Measurements from ENCODE around the gene PLCG2.
"Not testable (repeated sequence)": the region's sequence is repeated elsewhere in the genome, so short reads cannot be mapped to it uniquely, and the experiment has no call there.

PLCG2 gene

GRCh38 chr16:81778861-81779535, at the start of gene PLCG2:
TSS of gene PLCG2 (plus strand) at chr16:81779291. CDS start at chr16:81785990, 6,699 bp downstream.
- peak; percentile 65 for DNase-seq

- peak; percentile 32 for DNase-seq
Measured at GRCh38 chr16:81729451-81729850, 49.6 kb upstream of the PLCG2 start.

DNA sequence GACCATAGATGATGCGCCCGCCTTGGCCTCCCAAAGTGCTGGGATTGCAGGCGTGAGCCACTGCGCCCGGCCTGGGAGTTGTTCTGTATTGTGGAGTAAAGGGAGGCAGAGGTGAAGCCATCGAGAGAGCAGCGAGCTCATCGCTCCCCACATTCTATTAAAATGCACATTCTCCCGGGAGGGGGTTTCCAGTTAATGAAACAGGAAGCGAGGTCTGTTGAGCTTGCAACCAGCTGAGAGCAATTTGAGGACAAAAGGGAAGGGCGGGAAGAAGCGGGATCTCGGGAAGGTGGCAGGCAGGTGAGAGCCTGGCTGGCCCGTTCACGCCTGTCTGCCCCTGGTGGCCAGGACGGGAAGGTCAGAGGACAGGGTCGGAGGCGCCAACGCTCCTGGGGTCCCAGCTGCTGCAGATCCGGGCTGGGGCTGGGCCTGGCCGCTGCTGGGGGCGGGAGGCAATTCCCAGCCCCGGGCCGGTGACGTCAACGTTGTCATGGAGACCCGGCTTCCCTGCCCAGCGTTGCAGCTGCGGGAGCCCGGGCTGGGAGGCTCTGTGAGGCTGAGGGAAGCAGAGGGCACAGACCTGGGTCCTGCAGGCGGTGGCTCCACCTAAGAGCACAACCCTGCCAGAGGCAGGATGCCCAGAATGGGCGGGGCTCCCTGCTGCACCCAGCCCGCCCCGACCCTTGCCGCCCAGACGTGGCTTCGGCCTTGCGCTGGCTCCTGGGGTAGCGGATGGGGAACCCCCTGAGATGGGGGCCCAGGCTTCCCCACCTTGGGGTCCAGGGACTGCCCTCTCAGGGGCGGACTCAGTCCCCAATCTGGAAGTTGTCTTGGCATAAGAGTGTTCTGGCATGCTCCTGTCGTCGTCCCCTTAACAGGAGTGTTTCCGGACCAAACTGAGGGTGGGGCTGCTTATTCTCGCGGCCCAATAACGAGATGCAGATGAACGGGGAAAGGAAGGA, 48.7 kb upstream of the PLCG2 start:
- DNase-seq: peak; percentile 93

- DNase-seq: no peak
Measured at GRCh38 chr16:81731649-81732048, 47.4 kb upstream of the PLCG2 start.

- DNase-seq: no peak
Measured at GRCh38 chr16:81732699-81733098, 46.4 kb upstream of the PLCG2 start.

DNA sequence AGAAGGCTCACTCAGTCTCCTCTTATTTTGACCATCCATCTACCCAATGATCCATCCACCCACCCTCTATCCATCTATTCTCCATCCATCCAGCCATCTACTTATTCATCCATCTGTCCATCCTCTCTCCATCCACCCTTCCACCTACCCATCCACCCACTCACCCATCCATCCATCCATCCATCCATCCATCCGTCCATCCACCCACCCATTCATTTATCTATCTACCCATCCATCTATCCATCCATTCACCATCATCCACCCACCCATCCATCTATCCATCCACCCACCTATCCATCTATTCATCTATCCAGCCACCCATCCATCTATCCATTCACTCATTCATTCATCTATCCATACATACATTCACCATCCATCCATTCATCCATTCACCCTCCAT, 45.8 kb upstream of the PLCG2 start:
- DNase-seq: no peak

- DNase-seq: no peak
Measured at GRCh38 chr16:81734632-81735434, 44.3 kb upstream of the PLCG2 start.

- DNase-seq: peak; percentile 85
Measured at GRCh38 chr16:81737885-81738536, 41.1 kb upstream of the PLCG2 start.

DNA sequence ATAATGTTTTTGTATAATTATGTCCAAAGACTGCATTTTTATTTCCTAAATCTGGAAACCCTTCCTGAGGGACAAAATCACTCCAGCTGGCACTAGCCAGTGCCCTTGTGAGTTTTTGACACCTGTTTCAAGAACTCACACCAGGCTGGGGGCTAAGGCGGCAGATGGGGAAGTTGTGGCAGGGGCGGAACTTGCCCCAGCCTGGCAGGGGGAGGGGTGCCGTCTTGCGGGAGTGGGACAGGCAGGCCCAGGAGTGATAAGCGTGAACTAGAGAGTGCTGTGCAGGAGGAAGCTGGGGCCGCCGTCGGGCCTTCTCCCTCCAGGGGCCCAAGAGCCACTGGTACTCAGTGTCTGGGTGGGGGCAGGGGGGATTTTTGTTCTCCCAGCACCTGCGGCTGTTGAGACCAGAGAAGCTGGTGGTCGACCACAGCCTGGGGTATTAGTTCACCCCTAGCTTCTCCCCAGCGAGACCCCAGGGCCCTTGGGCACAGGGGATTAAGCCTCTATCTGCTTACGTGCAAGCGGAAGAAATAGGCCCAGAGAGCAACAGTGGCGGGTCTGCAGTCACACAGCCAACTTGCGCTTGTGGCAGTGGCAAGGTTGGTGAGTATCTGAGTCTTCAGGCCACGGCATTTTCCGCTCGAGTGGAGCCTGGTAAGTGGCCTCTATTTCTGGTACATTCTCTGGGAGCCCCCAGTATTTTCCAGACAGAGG, 40.2 kb upstream of the PLCG2 start:
- no peak for DNase-seq

DNA sequence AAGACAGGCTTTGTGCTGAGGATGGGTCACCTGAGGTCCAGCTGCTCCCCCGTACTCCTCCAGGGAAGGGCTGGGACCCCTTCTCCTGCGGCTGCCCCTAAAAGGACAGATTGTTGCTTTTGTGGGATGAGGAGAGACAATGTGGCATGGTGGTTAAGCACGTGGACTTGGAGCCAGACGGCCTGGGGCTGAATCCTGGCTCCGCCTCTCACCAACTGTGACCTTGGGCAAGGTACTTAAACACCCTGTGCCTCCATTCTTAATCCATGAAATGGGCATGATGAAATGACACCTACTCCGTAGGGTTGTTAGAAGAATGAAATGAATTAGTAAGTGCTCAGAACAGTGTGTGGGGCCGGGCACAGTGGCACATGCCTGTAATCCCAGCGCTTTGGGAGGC, 39.6 kb upstream of the PLCG2 start:
- no peak for DNase-seq

GRCh38 chr16:81740169-81740568, 38.9 kb upstream of the PLCG2 start:
- no peak for DNase-seq

DNA sequence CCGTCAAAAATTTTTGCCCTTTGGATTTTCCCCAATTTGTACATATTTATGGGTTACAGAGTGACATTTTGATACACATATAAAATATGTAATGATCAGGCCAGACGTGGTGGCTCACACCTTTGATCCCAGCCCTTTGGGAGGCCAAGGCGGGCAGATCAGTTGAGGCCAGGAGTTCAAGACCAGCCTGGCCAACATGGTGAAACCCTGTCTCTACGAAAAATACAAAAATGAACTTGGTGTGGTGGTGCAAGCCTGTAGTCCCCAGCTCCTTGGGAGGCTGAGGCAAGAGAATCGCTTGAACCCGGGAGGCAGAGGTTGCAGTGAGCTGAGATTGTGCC, 37.7 kb upstream of the PLCG2 start:
- not testable (repeated sequence) for DNase-seq

- DNase-seq: no peak
Measured at GRCh38 chr16:81744385-81744784, 34.7 kb upstream of the PLCG2 start.

GRCh38 chr16:81744911-81745310, 34.2 kb upstream of the PLCG2 start:
- DNase-seq: no peak

DNA sequence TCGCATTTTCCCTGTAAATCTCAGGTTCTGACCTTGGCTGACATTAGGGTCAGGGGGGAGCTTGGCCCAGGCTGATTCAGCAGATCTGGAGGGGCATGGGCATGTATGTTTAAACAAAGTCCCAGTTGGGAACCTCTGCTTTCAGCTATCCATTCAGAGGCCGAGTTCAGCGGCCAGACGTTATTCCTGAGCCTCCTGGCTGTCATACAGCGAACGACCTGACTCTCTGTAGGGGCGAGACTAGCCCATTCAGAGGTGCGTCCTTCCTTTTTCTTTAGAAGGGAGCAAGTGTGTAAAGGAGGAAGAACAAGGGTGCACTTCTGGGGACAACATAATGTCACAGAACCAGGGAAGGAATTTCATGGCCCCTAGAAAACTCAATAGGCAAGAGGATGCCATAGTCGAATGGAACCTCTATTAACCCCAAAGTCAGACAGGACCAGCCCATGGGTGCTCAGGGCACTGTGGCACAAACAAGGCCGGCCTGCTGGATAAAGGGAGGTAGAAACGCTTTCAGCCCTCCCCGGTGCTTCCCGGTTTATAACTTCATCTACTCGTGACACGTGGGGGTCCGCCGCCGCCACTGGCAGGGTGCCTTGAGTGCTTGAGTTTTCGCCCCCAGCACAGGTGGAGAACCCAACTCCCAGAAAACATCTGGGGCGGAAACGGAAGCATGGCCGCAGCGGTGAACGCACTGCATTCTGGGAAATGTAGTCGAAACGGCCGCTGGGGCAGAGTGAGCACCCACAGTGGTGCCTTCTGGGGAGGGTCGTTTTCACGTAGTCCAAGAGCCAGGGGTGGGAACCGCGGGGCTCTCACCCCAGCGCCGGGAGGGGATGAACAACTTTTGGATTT, 33.2 kb upstream of the PLCG2 start:
- DNase-seq: peak; percentile 79

DNA sequence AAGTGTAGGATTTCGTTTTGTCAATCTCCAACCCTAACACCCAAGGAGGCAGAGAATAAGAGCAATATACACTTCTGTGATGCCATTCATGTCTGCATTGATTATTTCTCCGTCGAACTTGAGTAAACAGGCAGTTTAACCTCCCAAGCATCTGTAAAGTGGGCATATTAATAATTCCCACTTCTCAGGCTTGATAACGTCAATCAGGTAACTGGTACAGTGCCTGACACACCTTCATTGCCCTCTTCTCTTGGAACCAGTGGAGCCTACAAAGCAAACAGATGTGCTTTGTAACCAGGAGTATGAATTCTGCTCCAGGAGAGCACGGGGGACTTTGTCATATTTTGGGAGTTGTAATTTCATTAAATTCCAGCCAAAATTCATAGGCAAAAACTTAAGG, 32.5 kb upstream of the PLCG2 start:
- no peak for DNase-seq

DNA sequence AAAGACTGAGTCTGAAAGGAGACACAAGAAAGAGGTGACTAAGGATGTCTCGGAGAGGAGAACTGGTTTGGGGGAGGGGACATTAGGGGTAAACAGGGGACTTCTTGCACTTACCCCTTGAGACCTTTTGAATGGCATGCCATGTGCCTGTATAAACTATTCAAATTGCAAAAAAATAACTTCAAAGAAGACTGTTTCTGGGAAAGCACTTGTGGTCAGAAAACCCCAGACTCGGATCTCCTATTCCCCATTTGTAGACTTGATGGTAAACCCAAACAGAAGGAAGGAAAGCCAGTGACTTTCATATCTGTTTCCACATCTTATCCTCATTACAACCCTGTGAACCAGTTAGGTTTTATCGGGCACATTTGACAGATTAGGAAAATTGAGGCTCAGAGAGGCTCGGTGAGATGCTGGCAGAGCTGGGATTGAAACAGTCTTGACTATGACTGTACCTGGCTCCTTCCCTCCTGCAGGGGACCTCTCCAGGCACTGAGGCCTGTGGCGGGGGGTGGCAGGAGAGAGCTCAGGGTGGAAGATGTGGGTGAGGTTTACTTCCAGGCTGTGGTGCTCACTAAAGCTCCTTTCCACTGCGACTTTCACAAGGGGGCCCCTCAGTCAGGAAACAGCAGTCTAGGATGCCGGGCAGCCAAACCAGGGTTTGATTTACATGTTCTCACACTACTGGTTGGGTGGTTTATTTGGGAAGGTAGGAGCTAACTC, 30.5 kb upstream of the PLCG2 start:
- DNase-seq: no peak

DNA sequence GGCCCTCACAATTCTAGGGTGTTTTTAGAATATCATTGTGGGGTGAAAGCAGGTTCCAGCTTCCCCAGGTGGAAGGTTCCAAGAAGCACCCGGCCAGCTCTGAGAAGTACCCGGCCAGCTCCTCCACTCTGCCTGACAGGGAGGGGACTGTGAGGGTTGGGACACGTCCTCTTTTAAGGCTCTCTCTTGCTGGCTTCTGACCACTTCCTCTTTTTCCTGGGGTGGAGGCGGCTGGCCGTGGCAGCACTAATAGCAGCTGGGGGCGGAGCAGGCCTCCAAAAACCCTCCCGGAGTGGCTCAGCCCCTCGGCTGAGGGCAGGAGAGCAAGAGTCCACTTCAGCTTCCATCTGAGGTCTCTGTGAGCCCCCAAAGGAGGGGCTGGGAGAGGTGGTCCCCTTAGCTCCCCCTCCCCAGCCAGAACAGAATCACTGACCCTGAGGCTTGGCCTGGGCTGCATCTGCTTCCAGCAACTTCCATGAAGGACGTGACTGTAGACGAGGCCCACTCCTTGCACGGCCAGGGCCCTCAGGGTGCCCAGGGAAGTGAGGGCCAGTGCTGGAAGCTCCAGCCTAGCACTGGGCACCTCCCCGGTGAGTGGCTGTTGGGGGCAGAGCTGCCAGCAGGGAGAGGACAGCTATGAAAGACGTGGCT, 26.7 kb upstream of the PLCG2 start:
- peak; percentile 57 for DNase-seq

DNA sequence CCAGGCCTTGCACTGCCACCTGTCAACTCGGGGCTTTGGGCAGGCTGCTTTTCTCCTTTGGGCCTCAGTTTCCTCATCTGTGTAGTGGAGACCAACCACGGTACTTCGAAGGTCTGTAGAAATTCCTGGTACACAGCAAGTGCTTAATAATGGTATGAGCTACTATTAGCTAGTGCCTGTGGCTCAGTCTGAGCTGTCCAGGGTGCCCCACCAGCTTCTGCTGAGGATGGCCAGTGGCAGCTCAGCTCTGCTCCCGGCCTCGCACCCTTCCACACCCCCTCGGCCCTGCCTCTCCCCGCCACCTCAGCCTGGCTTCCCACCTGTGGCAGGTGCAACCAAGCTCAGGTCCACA, 26.2 kb upstream of the PLCG2 start:
- DNase-seq: no peak

- no peak for DNase-seq
Measured at GRCh38 chr16:81754858-81755257, 24.2 kb upstream of the PLCG2 start.
